Activated naive CD4-positive, alpha-beta T cell treated with anti-CD3 and anti-CD28 coated beads for 36 hours (primary cell): Measurements from ENCODE around the gene SLC16A5. TPM values are rescaled to one million over a fixed set of nuclear protein-coding genes. Genes with fewer than 3 reads are reported as not detected.

Source experiments
- CTCF ChIA-PET: fragments of 350-600 bp; sonication (Branson Sonifier 250); formaldehyde crosslinking; loops from one replicate; lab custom pipeline; 2021; ENCODE audit warnings: antibody characterized with exemption; lab: Charles Lee
- DNase-seq: peaks from one replicate; pipeline ENCODE4 v3.0.0-alpha.2; 2020
- H3K27ac Mint-ChIP-seq: one replicate; pipeline ENCODE4 v1.8.0; 2021; ENCODE audit warnings: mild to moderate bottlenecking, mixed read lengths
- H3K27me3 Mint-ChIP-seq: one replicate; pipeline ENCODE4 v1.8.0; 2021; ENCODE audit warnings: low read depth, mixed read lengths
- H3K36me3 Mint-ChIP-seq: one replicate; pipeline ENCODE4 v1.8.0; 2021; ENCODE audit warnings: low read depth, mixed read lengths
- H3K4me1 Mint-ChIP-seq: one replicate; pipeline ENCODE4 v1.8.0; 2021; ENCODE audit warnings: low read depth, mixed read lengths
- H3K4me3 Mint-ChIP-seq: one replicate; pipeline ENCODE4 v1.8.0; 2021; ENCODE audit warnings: mild to moderate bottlenecking, moderate library complexity, mixed read lengths
- H3K9me3 Mint-ChIP-seq: one replicate; pipeline ENCODE4 v1.8.0; 2021; ENCODE audit warnings: mixed read lengths
- intact Hi-C: fragments of 100-400 bp; cut with micrococcal nuclease; formaldehyde crosslinking; loops from one replicate; pipeline ENCODE4 v1.15.1; 2023
- total RNA-seq, 2 experiments: library from RNA; stranded (reverse); gene quantifications; one replicate each; pipeline ENCODE4 v1.2.3, GENCODE V29; 2021

Gene SLC16A5
- total RNA-seq, 2 experiments from 2014 or later = 2.5 to 3.1 TPM

GRCh38 chr17:75105126-75106080 lies 17.6 kb downstream of the SLC16A5 start:
- Mint-ChIP-seq H3K36me3 (no peaks in the 10 kb centered on the region), H3K27ac (no peak overlapping the region), H3K27me3 (no peaks in the 10 kb centered on the region), H3K4me3 (no peak overlapping the region), H3K4me1 (peaks cover 5% of the 10 kb centered on the region), H3K9me3 (no peaks in the 10 kb centered on the region)
- CTCF ChIA-PET = interaction anchor here (0.7 to 3.7 kb wide), 8 partner anchors 9 to 144 kb away, joined by 3 to 27 read pairs (median 4); no protein-coding TSS in a partner anchor
- DNase-seq = peak; percentile 43
- intact Hi-C loops = loop anchor here (5.0 kb wide), 2 partner anchors 38 to 58 kb away; partner anchors contain the start of genes ATP5PD and KCTD2

DNA sequence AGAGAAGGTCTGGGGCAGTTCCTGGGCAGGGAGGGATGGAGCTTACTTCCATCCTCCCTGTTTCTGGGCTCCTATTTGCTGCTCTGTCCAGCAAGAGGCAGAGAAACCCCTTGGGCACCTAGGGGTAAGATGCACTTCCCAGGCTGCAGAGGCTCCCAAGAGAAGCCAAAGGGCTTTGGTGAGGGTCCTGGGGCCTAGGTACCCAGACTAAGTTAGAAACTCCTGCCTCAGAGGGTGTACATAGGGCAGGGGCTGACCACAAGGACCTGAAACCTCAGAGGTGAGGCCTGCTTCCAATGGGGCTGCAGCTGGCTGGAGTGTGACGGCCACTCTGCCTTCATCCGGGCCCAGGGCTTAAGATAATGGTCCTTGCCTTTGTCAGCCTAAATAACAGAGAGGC lies 20.4 kb downstream of the SLC16A5 start:
- H3K27me3 Mint-ChIP-seq = no peaks in the 10 kb centered on the region
- DNase-seq = no peak
- peaks cover 18% of the 10 kb centered on the region for H3K4me1 Mint-ChIP-seq
- no peaks in the 10 kb centered on the region for H3K36me3 Mint-ChIP-seq
- no peaks in the 10 kb centered on the region for H3K9me3 Mint-ChIP-seq
- intact Hi-C loops = loop anchor here (2.0 to 5.0 kb wide), 4 partner anchors 19 to 147 kb away; partner anchors contain the start of genes ATP5PD and KCTD2
- CTCF ChIA-PET = interaction anchor here (1.4 to 3.4 kb wide), 3 partner anchors 22 to 147 kb away, joined by 3 to 15 read pairs (median 7); no protein-coding TSS in a partner anchor
- H3K27ac Mint-ChIP-seq = no peak overlapping the region
- peak overlapping the region; percentile 90 for H3K4me3 Mint-ChIP-seq

GRCh38 chr17:75109046-75109406 lies 21.3 kb downstream of the SLC16A5 start:
- H3K4me1 Mint-ChIP-seq = peaks cover 23% of the 10 kb centered on the region
- intact Hi-C loops = loop anchor here (2.0 to 5.0 kb wide), 4 partner anchors 20 to 148 kb away; partner anchors contain the start of genes ATP5PD and KCTD2
- no peaks in the 10 kb centered on the region for H3K27me3 Mint-ChIP-seq
- peak overlapping the region; percentile 90 for H3K4me3 Mint-ChIP-seq
- peaks cover under 1% of the 10 kb centered on the region for H3K36me3 Mint-ChIP-seq
- no peak overlapping the region for H3K27ac Mint-ChIP-seq
- no peaks in the 10 kb centered on the region for H3K9me3 Mint-ChIP-seq
- peak; percentile 46 for DNase-seq
- CTCF ChIA-PET = interaction anchor here (1.3 to 9.0 kb wide), 2 partner anchors 93 to 118 kb away, joined by 3 to 179 read pairs; partner anchors contain the start of gene NUP85

DNA sequence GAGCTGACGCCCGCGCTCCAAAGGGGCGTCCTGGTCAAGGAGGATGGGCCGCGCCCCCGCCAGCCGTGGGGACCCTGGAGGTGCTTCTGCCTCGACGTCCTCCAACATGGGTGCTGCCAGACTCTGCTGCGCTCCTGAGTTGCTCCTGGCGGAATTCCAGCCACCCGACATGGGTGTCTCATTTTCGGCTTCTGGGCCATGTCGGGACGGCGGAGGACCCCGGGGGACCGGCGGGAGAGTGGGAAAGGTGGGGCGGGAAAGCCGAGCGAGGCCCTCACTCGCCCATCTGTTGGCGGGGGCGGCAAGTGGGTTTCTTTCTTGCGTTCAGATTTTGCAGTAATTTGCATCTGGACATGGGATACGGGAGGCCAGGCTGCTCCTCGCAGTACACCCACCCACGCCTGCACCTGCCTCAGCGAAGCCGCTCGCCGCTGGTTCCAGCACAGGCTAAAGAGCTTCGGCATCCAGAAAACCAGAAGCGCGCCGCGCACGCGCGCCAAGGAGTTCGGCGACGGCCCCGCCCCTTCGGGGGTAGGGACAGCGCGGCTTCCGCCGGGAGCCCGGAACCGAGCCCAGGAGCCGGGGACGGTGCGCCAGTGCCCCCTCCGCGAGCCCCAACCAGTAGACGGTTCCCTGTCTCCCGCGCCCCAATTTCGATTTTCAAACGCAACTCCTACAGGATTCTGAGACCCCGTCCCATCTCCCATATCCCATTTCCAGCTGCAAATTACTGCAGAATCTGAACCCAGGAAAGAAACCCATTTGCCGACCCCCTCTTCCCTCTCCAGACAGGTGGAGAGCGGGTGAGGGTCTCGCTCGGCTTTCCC lies 21.9 kb downstream of the SLC16A5 start, which contains the start of gene ARMC7:
Gene ARMC7 (plus strand): TSS at position 563 of the 827 bp plus-strand sequence. CDS start 320 bp downstream, outside the sequence.
- intact Hi-C loops = loop anchor here (1.0 to 10.0 kb wide), 9 partner anchors 21 to 295 kb away; partner anchors contain the start of genes ATP5PD, GGA3, GRB2 and KCTD2
- no peaks in the 10 kb centered on the region for H3K9me3 Mint-ChIP-seq
- H3K27me3 Mint-ChIP-seq = no peaks in the 10 kb centered on the region
- peaks cover 2% of the 10 kb centered on the region for H3K36me3 Mint-ChIP-seq
- DNase-seq = peak; percentile 93
- CTCF ChIA-PET = interaction anchor here (1.1 to 9.0 kb wide), 3 partner anchors 93 to 162 kb away, joined by 3 to 179 read pairs (median 3); partner anchors contain the start of genes MIF4GD and NUP85
- peak within 1 kb of the TSS; percentile 90 for H3K4me3 Mint-ChIP-seq
- peak within 1 kb of the TSS; percentile 91 for H3K27ac Mint-ChIP-seq
- H3K4me1 Mint-ChIP-seq = peaks cover 29% of the 10 kb centered on the region

DNA sequence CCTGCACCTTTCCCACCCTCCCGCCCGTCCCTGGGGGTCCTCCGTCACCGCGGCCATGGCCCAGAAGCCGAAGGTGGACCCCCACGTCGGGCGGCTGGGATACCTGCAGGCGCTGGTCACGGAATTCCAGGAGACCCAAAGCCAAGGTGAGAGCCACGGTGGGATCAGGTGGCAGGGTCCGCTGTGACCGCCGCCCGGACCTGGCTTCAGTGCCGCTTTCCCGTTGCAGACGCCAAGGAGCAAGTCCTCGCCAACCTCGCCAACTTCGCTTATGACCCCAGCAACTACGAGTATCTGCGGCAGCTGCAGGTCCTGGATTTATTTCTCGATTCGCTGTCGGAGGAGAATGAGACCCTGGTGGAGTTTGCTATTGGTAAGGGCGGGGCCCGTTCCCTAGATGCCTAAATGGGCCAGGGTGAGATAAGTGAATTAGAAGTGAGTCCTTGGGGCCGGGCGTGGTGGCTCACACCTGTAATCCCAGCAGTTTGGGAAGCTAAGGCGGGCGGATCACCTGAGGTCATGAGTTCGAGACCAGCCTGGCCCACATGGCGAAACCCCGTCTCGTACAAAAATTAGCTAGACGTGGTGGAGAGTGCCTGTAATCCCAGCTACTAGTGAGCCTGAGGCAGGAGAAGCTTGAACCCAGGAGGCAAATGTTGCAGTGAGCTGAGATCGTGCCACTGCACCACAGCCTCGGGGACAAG lies 22.6 kb downstream of the SLC16A5 start:
- H3K27ac Mint-ChIP-seq = peak overlapping the region; percentile 91
- H3K27me3 Mint-ChIP-seq = no peaks in the 10 kb centered on the region
- intact Hi-C loops = loop anchor here (1.0 to 10.0 kb wide), 5 partner anchors 62 to 294 kb away; partner anchors contain the start of genes GGA3, GRB2 and MRPS7
- H3K4me1 Mint-ChIP-seq = peaks cover 34% of the 10 kb centered on the region
- CTCF ChIA-PET = interaction anchor here (0.7 to 11.9 kb wide), 7 partner anchors 18 to 471 kb away, joined by 3 to 195 read pairs (median 12); partner anchors contain the start of genes MIF4GD, NT5C and NUP85
- peak overlapping the region; percentile 90 for H3K4me3 Mint-ChIP-seq
- DNase-seq = peak; percentile 26
- H3K9me3 Mint-ChIP-seq = no peaks in the 10 kb centered on the region
- peaks cover 5% of the 10 kb centered on the region for H3K36me3 Mint-ChIP-seq

DNA sequence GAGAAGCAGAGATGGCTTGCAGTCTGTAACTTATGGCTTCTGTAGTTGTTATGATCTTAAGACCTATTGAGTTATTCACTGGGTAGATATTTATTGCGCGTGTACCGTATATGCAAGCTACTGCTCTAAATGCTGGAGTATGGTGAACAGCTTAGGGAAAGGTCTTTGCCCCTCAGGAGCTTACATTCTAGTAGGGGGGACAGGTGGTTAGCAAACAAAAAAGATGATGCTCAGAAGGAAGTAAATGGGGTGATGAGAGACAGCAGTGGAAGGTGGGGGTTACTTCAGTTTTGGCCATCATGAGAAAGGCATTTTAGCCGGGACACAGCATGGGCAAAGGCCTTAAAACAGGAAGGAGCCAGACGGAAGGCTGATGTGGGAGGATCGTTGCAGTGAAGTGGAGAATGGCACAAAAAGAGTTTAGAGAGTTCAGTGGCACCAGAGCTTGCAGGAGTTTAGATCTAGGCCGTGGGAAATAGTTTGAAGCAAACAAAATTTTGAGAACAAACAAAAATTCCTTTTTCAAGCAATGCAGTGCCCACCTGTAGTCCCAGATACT lies 24.1 kb downstream of the SLC16A5 start:
- Mint-ChIP-seq H3K27ac (no peak overlapping the region), H3K36me3 (peaks cover 5% of the 10 kb centered on the region)

GRCh38 chr17:75113798-75114551 lies 26.2 kb downstream of the SLC16A5 start:
- CTCF ChIA-PET = interaction anchor here (0.5 to 11.9 kb wide), 55 partner anchors 9 to 293 kb away, joined by 3 to 195 read pairs (median 5); partner anchors contain the start of genes GGA3, JPT1, MIF4GD and MRPL58
- Mint-ChIP-seq H3K27me3 (no peaks in the 10 kb centered on the region), H3K4me1 (peaks cover 33% of the 10 kb centered on the region), H3K36me3 (peaks cover 5% of the 10 kb centered on the region), H3K27ac (peak overlapping the region; percentile 84), H3K4me3 (peak overlapping the region; percentile 76), H3K9me3 (no peaks in the 10 kb centered on the region)
- DNase-seq = peak; percentile 96
- intact Hi-C loops = loop anchor here (1.0 to 10.0 kb wide), 9 partner anchors 10 to 291 kb away; partner anchors contain the start of genes GGA3, GRB2, JPT1 and MRPS7

More for the DNA sequence above, 24.1 kb downstream of the SLC16A5 start:
- no peak overlapping the region for H3K4me3 Mint-ChIP-seq
- CTCF ChIA-PET = interaction anchor here (0.6 to 11.9 kb wide), 9 partner anchors 16 to 150 kb away, joined by 3 to 195 read pairs (median 4); partner anchors contain the start of genes NT5C and NUP85
- H3K9me3 Mint-ChIP-seq = no peaks in the 10 kb centered on the region
- H3K27me3 Mint-ChIP-seq = no peaks in the 10 kb centered on the region
- peaks cover 35% of the 10 kb centered on the region for H3K4me1 Mint-ChIP-seq
- DNase-seq = no peak
- intact Hi-C loops = loop anchor here (5.0 to 10.0 kb wide), 4 partner anchors 80 to 293 kb away; partner anchors contain the start of genes GGA3, GRB2 and MRPS7

DNA sequence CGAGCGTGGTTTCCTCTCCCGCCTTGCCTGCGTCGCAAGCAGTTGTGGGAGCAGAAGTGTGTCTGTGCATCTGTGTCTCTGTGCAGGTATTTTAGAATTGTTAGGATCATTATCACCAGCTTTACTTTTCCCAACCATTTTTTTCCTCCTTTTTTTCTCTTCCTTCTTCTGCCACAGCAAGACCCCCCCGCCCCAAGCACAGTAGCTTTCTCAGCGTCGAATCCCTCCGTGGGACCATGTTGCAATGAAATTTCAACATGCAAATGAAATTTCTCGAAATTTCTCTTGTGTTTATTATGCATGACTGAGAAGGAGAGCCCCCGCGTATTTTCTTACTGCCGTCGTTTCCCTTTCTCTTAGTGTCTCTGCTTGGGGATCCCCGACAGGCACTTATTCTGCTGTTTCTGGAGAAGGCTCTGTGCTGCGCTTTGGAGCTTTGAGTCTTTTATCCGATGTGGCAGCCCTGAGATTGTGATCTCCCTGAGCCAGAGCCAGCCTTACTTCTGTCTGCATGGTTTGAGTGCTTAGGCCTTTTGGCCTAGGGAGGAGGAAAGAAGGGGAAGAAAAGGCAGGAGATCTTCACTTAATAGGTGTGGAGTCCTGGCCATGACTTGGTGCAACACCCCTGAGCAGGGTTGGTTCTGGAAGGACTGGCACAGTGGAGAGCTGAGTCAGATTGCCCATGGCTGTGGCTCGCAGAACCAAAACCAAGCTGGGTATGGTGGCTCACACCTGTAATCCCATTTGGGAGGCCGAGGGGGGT lies 27.0 kb downstream of the SLC16A5 start:
- CTCF ChIA-PET = interaction anchor here (0.5 to 11.9 kb wide), 50 partner anchors 10 to 292 kb away, joined by 3 to 195 read pairs (median 5); partner anchors contain the start of genes GGA3, JPT1, MIF4GD and MRPL58
- peak overlapping the region; percentile 84 for H3K27ac Mint-ChIP-seq
- peaks cover 32% of the 10 kb centered on the region for H3K4me1 Mint-ChIP-seq
- peaks cover 5% of the 10 kb centered on the region for H3K36me3 Mint-ChIP-seq
- H3K27me3 Mint-ChIP-seq = no peaks in the 10 kb centered on the region
- intact Hi-C loops = loop anchor here (1.0 to 10.0 kb wide), 9 partner anchors 10 to 290 kb away; partner anchors contain the start of genes GGA3, GRB2, JPT1 and MRPS7
- peak; percentile 52 for DNase-seq
- H3K9me3 Mint-ChIP-seq = no peaks in the 10 kb centered on the region
- peak overlapping the region; percentile 76 for H3K4me3 Mint-ChIP-seq

DNA sequence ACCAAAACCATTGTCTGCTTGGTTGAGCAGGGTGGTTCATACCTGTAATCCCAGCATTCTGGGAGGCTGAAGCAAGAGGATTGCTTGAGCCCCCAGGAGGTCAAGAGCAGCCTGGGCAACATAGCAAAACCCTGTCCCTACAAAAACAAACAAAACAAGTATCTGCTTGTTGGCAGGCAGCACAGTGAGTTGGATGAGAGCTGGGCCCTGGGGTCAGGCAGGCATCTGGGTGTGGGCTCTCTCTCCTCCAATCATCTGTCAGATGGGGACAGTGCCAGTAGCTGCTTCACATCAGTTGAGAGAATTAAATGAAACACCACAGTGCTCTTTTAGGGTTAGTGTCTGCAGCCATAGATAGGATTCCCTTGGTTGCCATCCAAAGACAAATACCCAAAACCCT lies 27.8 kb downstream of the SLC16A5 start:
- H3K27me3 Mint-ChIP-seq = no peaks in the 10 kb centered on the region
- no peaks in the 10 kb centered on the region for H3K9me3 Mint-ChIP-seq
- no peak overlapping the region for H3K4me3 Mint-ChIP-seq
- H3K4me1 Mint-ChIP-seq = peaks cover 29% of the 10 kb centered on the region
- peaks cover 5% of the 10 kb centered on the region for H3K36me3 Mint-ChIP-seq
- CTCF ChIA-PET = interaction anchor here (0.7 to 11.9 kb wide), 9 partner anchors 13 to 148 kb away, joined by 3 to 195 read pairs (median 7); partner anchors contain the start of genes GGA3, MRPL58, MRPS7 and NT5C
- intact Hi-C loops = loop anchor here (10.0 kb wide), 1 partner anchor 289 kb away; the partner anchor contains the start of gene GRB2
- no peak for DNase-seq
- H3K27ac Mint-ChIP-seq = no peak overlapping the region
